Natural killer cell (primary cell): ENCODE results near the gene IL17RE. TPM values are rescaled to one million over a fixed set of nuclear protein-coding genes. Genes with fewer than 3 reads are reported as not detected.

Experiments used
- ATAC-seq, 3 donors: fragments of 150-1000 bp in 2 of 3; fragments of 200-7000 bp in 1 of 3; cut with Tn5 transposase; 1 replicate in 1 of 3; 2 replicates in 2 of 3; pipeline ENCODE4 v1.10.0; 2021; ENCODE audit warnings: mild to moderate bottlenecking in 2 of 3, moderate library complexity in 2 of 3
- DNase-seq, 2 donors: peaks; one replicate each; pipeline versions ENCODE4 v3.0.0 to v3.0.0-alpha.2; 2013 to 2021; ENCODE audit warnings: mixed read lengths in 1 of 2
- H3K27ac ChIP-seq: one replicate; pipeline ENCODE4 v1.5.1; 2013; ENCODE audit warnings: mild to moderate bottlenecking, low read length
- H3K27me3 ChIP-seq: one replicate; pipeline ENCODE4 v1.6.1; 2013; ENCODE audit warnings: low read length; ENCODE audit not compliant: control insufficient read depth, insufficient read depth
- H3K36me3 ChIP-seq: one replicate; pipeline ENCODE4 v1.6.1; 2013; ENCODE audit warnings: low read length; ENCODE audit not compliant: control insufficient read depth, insufficient read depth
- H3K4me1 ChIP-seq: one replicate; pipeline ENCODE4 v1.6.1; 2013; ENCODE audit warnings: low read length; ENCODE audit not compliant: control insufficient read depth, insufficient read depth
- H3K4me3 ChIP-seq: one replicate; pipeline ENCODE4 v1.5.1; 2013; ENCODE audit warnings: low read length
- H3K9me3 ChIP-seq: one replicate; pipeline ENCODE4 v1.6.1; 2013; ENCODE audit warnings: low read length; ENCODE audit not compliant: control insufficient read depth, insufficient read depth
- H3K27ac Mint-ChIP-seq, 2 donors: one replicate each; pipeline ENCODE4 v1.8.0; 2022; ENCODE audit warnings: mild to moderate bottlenecking in 2 of 2, mixed read lengths in 2 of 2, moderate library complexity in 1 of 2
- H3K27me3 Mint-ChIP-seq, 2 donors: one replicate each; pipeline ENCODE4 v1.8.0; 2022; ENCODE audit warnings: low read depth in 2 of 2, mixed read lengths in 2 of 2
- H3K36me3 Mint-ChIP-seq: one replicate; pipeline ENCODE4 v1.8.0; 2022; ENCODE audit warnings: mixed read lengths
- H3K4me1 Mint-ChIP-seq, 2 donors: one replicate each; pipeline ENCODE4 v1.8.0; 2022; ENCODE audit warnings: mixed read lengths in 2 of 2
- H3K4me3 Mint-ChIP-seq: one replicate; pipeline ENCODE4 v1.8.0; 2022; ENCODE audit warnings: mild to moderate bottlenecking, moderate library complexity, mixed read lengths
- H3K9me3 Mint-ChIP-seq, 2 donors: one replicate each; pipeline ENCODE4 v1.8.0; 2022; ENCODE audit warnings: mixed read lengths in 2 of 2
- WGBS: methylation state at CpG from one replicate; pipeline ENCODE4 v1.1.7; 2013; ENCODE audit warnings: missing lambda C conversion rate; ENCODE audit not compliant: insufficient coverage; 5-methylcytosine and 5-hydroxymethylcytosine counted together
- intact Hi-C: fragments of 100-400 bp; cut with micrococcal nuclease; formaldehyde crosslinking; loops from one replicate; pipeline ENCODE4 v1.14.2; 2022
- total RNA-seq, 4 donors: library from RNA; stranded (reverse); fragments of 120-200 nt in 1 of 4; gene quantifications; one replicate each; pipeline versions ENCODE4 v1.2.3 to v1.2.4, GENCODE V29; 2013 to 2022
- TF ChIP-seq, protein P1 (sequence below): fragments of 200-600 bp; IDR thresholded peaks from one replicate; pipeline ENCODE4 v1.8.0; 2022; ENCODE audit warnings: antibody characterized with exemption

The IL17RE gene
- total RNA-seq, 3 donors from 2014 or later (not counting 1 experiment from before 2014, with no cell fraction given), result 0.28 to 2.5 (median 1.5) TPM

DNA sequence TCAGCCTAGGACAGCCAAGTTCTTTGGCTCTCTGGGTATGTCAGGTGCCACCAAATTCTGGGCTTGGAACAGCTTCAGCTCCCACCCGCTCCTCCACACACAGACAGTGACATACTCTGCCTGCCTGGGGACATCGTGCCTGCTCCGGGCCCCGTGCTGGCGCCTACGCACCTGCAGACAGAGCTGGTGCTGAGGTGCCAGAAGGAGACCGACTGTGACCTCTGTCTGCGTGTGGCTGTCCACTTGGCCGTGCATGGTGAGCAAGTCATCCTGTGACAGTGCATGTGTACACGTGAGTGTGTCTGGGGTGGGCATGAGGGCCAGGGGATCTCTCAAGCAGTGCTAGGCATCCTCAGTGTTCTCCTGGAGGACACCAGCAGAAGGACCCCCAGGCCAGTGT lies 15.2 kb downstream of the IL17RE start:
- H3K4me3 Mint-ChIP-seq, result no peak overlapping the region

DNA sequence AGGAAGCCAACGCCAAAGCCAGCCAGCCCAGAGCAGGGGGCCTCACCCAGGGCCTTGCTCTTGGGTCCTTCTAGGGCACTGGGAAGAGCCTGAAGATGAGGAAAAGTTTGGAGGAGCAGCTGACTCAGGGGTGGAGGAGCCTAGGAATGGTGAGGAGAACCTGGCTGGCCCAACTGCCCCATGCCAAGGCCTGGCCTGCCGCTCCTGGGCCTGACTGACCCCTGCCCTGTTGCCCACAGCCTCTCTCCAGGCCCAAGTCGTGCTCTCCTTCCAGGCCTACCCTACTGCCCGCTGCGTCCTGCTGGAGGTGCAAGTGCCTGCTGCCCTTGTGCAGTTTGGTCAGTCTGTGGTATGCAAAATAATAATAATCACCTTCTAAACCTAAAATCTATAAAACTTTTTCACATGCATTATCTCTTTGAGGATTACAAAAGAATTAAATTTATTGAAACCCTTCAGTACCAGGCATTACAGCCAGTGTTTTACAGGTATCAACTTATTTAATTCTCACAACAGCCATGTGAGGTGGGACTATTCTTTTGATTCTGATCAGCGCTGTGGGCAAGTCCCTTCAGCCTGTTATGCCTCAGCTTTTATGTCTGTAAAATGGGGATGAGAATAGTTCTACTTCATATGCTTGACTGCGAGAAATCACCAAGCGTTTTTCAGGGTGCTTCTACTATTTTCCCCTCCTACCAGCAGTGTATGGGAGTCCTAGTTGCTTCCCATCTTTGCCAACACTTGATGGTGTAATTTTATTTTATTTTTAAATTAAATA lies 15.8 kb downstream of the IL17RE start:
- H3K9me3 Mint-ChIP-seq, result no peaks in the 10 kb centered on the region
- ATAC-seq, result no peak

More for the DNA sequence above, 15.2 kb downstream of the IL17RE start:
- Mint-ChIP-seq H3K27me3 (no peaks in the 10 kb centered on the region), H3K36me3 (no peaks in the 10 kb centered on the region), H3K9me3 (no peaks in the 10 kb centered on the region), H3K4me1 (peaks cover 0 to 19% of the 10 kb centered on the region in 2 donors), H3K27ac (no peak overlapping the region)
- H3K27me3 ChIP-seq, result no peaks in the 10 kb centered on the region
- no peak overlapping the region for H3K4me3 ChIP-seq
- ATAC-seq (no peak), DNase-seq (no peak)
- intact Hi-C loops, result no loop called here
- 97% methylated on average over 10 of the region's 10 CpGs for WGBS
- TF ChIP-seq, protein P1, sequence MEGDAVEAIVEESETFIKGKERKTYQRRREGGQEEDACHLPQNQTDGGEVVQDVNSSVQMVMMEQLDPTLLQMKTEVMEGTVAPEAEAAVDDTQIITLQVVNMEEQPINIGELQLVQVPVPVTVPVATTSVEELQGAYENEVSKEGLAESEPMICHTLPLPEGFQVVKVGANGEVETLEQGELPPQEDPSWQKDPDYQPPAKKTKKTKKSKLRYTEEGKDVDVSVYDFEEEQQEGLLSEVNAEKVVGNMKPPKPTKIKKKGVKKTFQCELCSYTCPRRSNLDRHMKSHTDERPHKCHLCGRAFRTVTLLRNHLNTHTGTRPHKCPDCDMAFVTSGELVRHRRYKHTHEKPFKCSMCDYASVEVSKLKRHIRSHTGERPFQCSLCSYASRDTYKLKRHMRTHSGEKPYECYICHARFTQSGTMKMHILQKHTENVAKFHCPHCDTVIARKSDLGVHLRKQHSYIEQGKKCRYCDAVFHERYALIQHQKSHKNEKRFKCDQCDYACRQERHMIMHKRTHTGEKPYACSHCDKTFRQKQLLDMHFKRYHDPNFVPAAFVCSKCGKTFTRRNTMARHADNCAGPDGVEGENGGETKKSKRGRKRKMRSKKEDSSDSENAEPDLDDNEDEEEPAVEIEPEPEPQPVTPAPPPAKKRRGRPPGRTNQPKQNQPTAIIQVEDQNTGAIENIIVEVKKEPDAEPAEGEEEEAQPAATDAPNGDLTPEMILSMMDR, result no peak
- H3K9me3 ChIP-seq, result no peaks in the 10 kb centered on the region
- H3K4me1 ChIP-seq, result peaks cover 21% of the 10 kb centered on the region
- H3K27ac ChIP-seq, result no peak overlapping the region
- H3K36me3 ChIP-seq, result no peaks in the 10 kb centered on the region

DNA sequence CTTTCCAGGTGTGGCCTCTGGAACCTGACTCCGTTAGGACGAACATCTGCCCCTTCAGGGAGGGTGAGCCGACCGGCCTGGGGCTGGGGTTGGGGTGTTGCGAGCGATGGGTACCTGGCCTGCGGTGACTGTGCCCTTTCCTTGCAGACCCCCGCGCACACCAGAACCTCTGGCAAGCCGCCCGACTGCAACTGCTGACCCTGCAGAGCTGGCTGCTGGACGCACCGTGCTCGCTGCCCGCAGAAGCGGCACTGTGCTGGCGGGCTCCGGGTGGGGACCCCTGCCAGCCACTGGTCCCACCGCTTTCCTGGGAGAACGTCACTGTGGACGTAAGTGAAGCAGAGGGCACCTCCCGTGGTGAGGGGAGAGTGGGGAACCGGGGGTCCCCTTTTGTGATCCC lies 25.5 kb downstream of the IL17RE start:
- TF ChIP-seq, protein P1, result no peak
- H3K27ac Mint-ChIP-seq, result no peak overlapping the region
- Histone ChIP-seq H3K27me3 (no peaks in the 10 kb centered on the region), H3K9me3 (no peaks in the 10 kb centered on the region), H3K4me1 (peaks cover 12% of the 10 kb centered on the region), H3K4me3 (no peak overlapping the region), H3K27ac (no peak overlapping the region), H3K36me3 (no peaks in the 10 kb centered on the region)
- H3K4me1 Mint-ChIP-seq, result peaks cover 12 to 15% of the 10 kb centered on the region in 2 donors
- WGBS, result 96% methylated on average over 21 of the region's 23 CpGs
- DNase-seq (no peak), ATAC-seq (no peak)
- intact Hi-C loops, result no loop called here
- H3K4me3 Mint-ChIP-seq, result no peak overlapping the region
- H3K9me3 Mint-ChIP-seq, result no peaks in the 10 kb centered on the region
- peaks cover 0 to 3% of the 10 kb centered on the region in 2 donors for H3K27me3 Mint-ChIP-seq
- H3K36me3 Mint-ChIP-seq, result no peaks in the 10 kb centered on the region

More for the DNA sequence above, 15.8 kb downstream of the IL17RE start:
- no peaks in the 10 kb centered on the region for H3K36me3 ChIP-seq
- 98% methylated on average over 5 of the region's 8 CpGs for WGBS
- H3K4me3 Mint-ChIP-seq, result peak overlapping the region; percentile 29
- TF ChIP-seq, protein P1, result no peak
- no peak overlapping the region for H3K4me3 ChIP-seq
- H3K36me3 Mint-ChIP-seq, result no peaks in the 10 kb centered on the region
- H3K9me3 ChIP-seq, result no peaks in the 10 kb centered on the region
- H3K27me3 ChIP-seq, result no peaks in the 10 kb centered on the region
- H3K4me1 ChIP-seq, result peaks cover 21% of the 10 kb centered on the region
- H3K27ac ChIP-seq, result no peak overlapping the region
- no peak overlapping the region for H3K27ac Mint-ChIP-seq
- no peaks in the 10 kb centered on the region for H3K27me3 Mint-ChIP-seq
- peaks cover 0 to 19% of the 10 kb centered on the region in 2 donors for H3K4me1 Mint-ChIP-seq
- DNase-seq, result no peak
- intact Hi-C loops, result no loop called here
